GM12878 (cell line): Measurements from ENCODE around the gene ZFP1. TPM values are rescaled to one million over a fixed set of nuclear protein-coding genes. Genes with fewer than 3 reads are reported as not detected.

Experiments
- ATAC-seq: fragments of 200-7000 bp; cut with Tn5 transposase; 3 replicates; pipeline ENCODE4 v1.9.1; 2020; ENCODE audit warnings: mild to moderate bottlenecking, moderate library complexity
- BruUV-seq: library from RNA; stranded (reverse); fragments of 400-500 nt; replicated peaks from 2 replicates; lab custom pipeline; 2021; lab: Mats Ljungman, UMichigan
- CTCF ChIA-PET: fragments of 300-600 bp; sonication (Branson Sonifier 250); formaldehyde crosslinking; extraction: SDS; loops from one replicate; lab custom pipeline; 2021; ENCODE audit warnings: inconsistent platforms; lab: Yijun Ruan, JAX
- POLR2A ChIA-PET: fragments of 350-600 bp; formaldehyde crosslinking; extraction: SDS; loops from one replicate; lab custom pipeline; 2021; ENCODE audit warnings: inconsistent platforms; lab: Charles Lee
- RAD21 ChIA-PET: fragments of 300-600 bp; sonication (Branson Sonifier 250); formaldehyde crosslinking; loops from one replicate; lab custom pipeline; 2023; ENCODE audit warnings: antibody characterized with exemption; ENCODE audit not compliant: unreplicated experiment; lab: Charles Lee
- SMC1A ChIA-PET: fragments of 300-600 bp; sonication (Branson Sonifier 250); formaldehyde crosslinking; loops from one replicate; lab custom pipeline; 2023; ENCODE audit not compliant: unreplicated experiment, uncharacterized antibody; lab: Charles Lee
- DNase-seq: peaks from one replicate; pipeline ENCODE4 v3.0.0-alpha.2; 2011; ENCODE audit warnings: low read depth, low spot score
- FAIRE-seq: peaks from 3 replicates; lab custom pipeline; 2011; peaks lifted over from hg19 to GRCh38; lab: Jason Lieb, UNC
- H2AFZ ChIP-seq: 2 replicates; pipeline ENCODE4 v1.6.0; 2011; ENCODE audit warnings: low read depth, low read length, control low read depth; ENCODE audit not compliant: control insufficient read depth
- H3K27ac ChIP-seq: 2 replicates; pipeline ENCODE4 v1.5.1; 2011; ENCODE audit warnings: control low read depth; ENCODE audit not compliant: control insufficient read depth, insufficient read depth
- H3K27me3 ChIP-seq, 2 experiments: replicated peaks in 1 of 2; 2 replicates each; pipeline versions ENCODE4 v1.6.0 to v1.6.1; 2011; ENCODE audit warnings: low read length in 1 of 2; ENCODE audit not compliant: control insufficient read depth in 2 of 2, insufficient read depth in 2 of 2
- H3K36me3 ChIP-seq, 2 experiments: 2 replicates each; pipeline ENCODE4 v1.5.1; 2011; ENCODE audit warnings: low read length in 1 of 2; ENCODE audit not compliant: control insufficient read depth in 2 of 2, insufficient read depth in 2 of 2
- H3K4me1 ChIP-seq: 2 replicates; pipeline ENCODE4 v1.6.1; 2011; ENCODE audit warnings: mild to moderate bottlenecking, low read length, moderate library complexity, mixed read lengths; ENCODE audit not compliant: control insufficient read depth, insufficient read depth
- H3K4me2 ChIP-seq: 2 replicates; pipeline ENCODE4 v1.6.0; 2011; ENCODE audit warnings: control low read depth; ENCODE audit not compliant: control insufficient read depth, insufficient read depth
- H3K4me3 ChIP-seq: fragments of 200-600 bp; sonication (generic); 2 replicates; pipeline ENCODE4 v1.5.1; 2016
- H3K79me2 ChIP-seq: 2 replicates; pipeline ENCODE4 v1.6.0; 2011; ENCODE audit warnings: low read length; ENCODE audit not compliant: control insufficient read depth, insufficient read depth
- H3K9ac ChIP-seq: 2 replicates; pipeline ENCODE4 v1.8.0; 2011; ENCODE audit warnings: low read length, control low read depth, mixed read lengths; ENCODE audit not compliant: control insufficient read depth, insufficient read depth
- H3K9me3 ChIP-seq: replicated peaks from 3 replicates; pipeline ENCODE4 v1.5.1; 2011; ENCODE audit warnings: mild to moderate bottlenecking, low read length; ENCODE audit not compliant: control insufficient read depth, insufficient read depth
- H4K20me1 ChIP-seq: 2 replicates; pipeline ENCODE4 v1.6.0; 2011; ENCODE audit not compliant: control insufficient read depth, insufficient read depth
- MYC ChIP-seq: IDR thresholded peaks from 2 replicates; pipeline ENCODE4 v1.6.1; 2011; ENCODE audit warnings: mild to moderate bottlenecking, low read length, moderate library complexity, inconsistent platforms; ENCODE audit not compliant: insufficient read depth, insufficient replicate concordance, insufficient read length, severe bottlenecking
- NFXL1 ChIP-seq: fragments of 450-650 bp; IDR thresholded peaks from 2 replicates; pipeline ENCODE4 v1.6.1; 2017; ENCODE audit warnings: antibody characterized with exemption, mild to moderate bottlenecking, borderline replicate concordance
- NR2C1 ChIP-seq: fragments of 450-650 bp; IDR thresholded peaks from 2 replicates; pipeline ENCODE4 v1.6.1; 2017; ENCODE audit warnings: antibody characterized with exemption, mild to moderate bottlenecking, moderate library complexity
- POLR2AphosphoS5 ChIP-seq: IDR thresholded peaks from 2 replicates; pipeline ENCODE4 v1.6.1; 2011; ENCODE audit warnings: mild to moderate bottlenecking, low read length, inconsistent platforms
- RB1 ChIP-seq: fragments of 450-650 bp; formaldehyde crosslinking; IDR thresholded peaks from 2 replicates; pipeline ENCODE4 v1.6.1; 2017; ENCODE audit warnings: mild to moderate bottlenecking, borderline replicate concordance
- SP1 ChIP-seq: IDR thresholded peaks from one replicate; pipeline ENCODE4 v1.6.1; 2011; ENCODE audit warnings: low read depth, low read length
- WGBS: methylation state at CpG from one replicate; pipeline ENCODE4 v1.1.6; 2016; ENCODE audit warnings: low lambda C conversion rate; ENCODE audit not compliant: insufficient replicate concordance, insufficient coverage; ENCODE audit errors: missing lambda C conversion rate; 5-methylcytosine and 5-hydroxymethylcytosine counted together
- in situ Hi-C: fragments of 300-500 bp; cut with MboI; formaldehyde crosslinking; loops from 9 replicates; pipeline ENCODE4 v1.14.3; 2018; ENCODE audit warnings: mixed read lengths
- intact Hi-C: fragments of 100-400 bp; cut with micrococcal nuclease; formaldehyde crosslinking; loops from one replicate; pipeline ENCODE4 v1.14.2; 2022; ENCODE audit not compliant: unreplicated experiment
- polyA plus RNA-seq, 11 experiments: library from polyadenylated mRNA; depleted of rRNA in 4 of 11; unstranded in 6 of 11; stranded (reverse) in 5 of 11; fragments of >200 nt; fragmentation: Nextera tagmentation in 4 of 11; fragmentation: Illumina TruSeq in 1 of 11; extraction: Ambion mirVana in 4 of 11; extraction: Trizol in 1 of 11; gene quantifications; 1 replicate in 1 of 11; 2 replicates in 10 of 11; pipeline versions ENCODE4 v1.2.1 to v1.2.3, GENCODE V29; 2011 to 2016; ENCODE audit warnings: inconsistent platforms in 2 of 11, missing spikeins in 2 of 11, low read depth in 1 of 11
- total RNA-seq, 4 experiments: library from RNA; depleted of rRNA in 3 of 4; stranded (reverse); fragments of >200 nt in 3 of 4; fragmentation: Illumina TruSeq in 1 of 4; extraction: Trizol in 1 of 4; gene quantifications; 2 replicates each; pipeline versions ENCODE4 v1.2.1 to v1.2.3, GENCODE V29; 2013 to 2021

The ZFP1 gene
- total and polyA plus RNA-seq, 10 of the 15 experiments (the other 5 are each of a cell fraction or from before 2014, with no cell fraction given), result 3.5 to 17.6 (median 14.7) TPM

DNA sequence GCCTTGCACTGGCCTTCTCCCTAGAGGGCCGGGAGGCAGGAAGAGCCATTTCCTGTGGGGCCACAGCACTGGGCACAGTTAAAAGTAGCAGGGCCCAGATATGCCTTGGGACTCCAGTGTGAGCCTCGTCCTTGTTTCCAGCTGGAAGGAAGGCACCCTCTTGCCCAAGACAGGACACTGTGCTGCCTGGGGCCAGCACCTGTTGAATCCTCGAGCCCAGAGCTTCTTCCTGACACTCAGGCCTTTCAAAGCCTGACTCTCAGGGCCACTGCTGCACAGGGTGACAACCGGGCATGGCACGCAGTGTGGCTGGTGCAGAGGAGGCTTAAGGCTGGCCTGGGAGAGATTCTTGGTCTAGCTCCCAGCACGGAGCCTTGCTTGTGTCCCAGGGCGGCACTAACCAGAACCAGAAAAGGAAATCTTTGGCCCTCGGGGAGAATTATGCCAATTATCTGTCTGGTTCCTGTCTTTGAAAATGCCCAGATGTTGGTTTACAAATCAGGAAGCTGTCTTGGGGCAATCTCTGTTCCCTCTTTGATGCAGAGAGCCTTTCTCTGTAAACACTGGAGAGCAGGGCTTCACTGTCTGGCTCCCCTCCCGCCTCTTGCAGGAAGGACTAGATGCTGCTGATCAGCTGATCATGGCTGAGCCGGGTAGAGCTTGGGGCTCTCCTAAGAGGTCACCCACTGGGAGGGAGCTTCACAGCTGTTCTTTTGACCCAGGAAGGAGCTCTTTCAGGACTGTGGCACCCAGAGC, 42.8 kb upstream of the ZFP1 start (continued):
- TF ChIP-seq MYC, result no peak
- no peak for TF ChIP-seq NR2C1
- TF ChIP-seq SP1, result no peak
- no peak for TF ChIP-seq NFXL1
- TF ChIP-seq POLR2AphosphoS5, result no peak

DNA sequence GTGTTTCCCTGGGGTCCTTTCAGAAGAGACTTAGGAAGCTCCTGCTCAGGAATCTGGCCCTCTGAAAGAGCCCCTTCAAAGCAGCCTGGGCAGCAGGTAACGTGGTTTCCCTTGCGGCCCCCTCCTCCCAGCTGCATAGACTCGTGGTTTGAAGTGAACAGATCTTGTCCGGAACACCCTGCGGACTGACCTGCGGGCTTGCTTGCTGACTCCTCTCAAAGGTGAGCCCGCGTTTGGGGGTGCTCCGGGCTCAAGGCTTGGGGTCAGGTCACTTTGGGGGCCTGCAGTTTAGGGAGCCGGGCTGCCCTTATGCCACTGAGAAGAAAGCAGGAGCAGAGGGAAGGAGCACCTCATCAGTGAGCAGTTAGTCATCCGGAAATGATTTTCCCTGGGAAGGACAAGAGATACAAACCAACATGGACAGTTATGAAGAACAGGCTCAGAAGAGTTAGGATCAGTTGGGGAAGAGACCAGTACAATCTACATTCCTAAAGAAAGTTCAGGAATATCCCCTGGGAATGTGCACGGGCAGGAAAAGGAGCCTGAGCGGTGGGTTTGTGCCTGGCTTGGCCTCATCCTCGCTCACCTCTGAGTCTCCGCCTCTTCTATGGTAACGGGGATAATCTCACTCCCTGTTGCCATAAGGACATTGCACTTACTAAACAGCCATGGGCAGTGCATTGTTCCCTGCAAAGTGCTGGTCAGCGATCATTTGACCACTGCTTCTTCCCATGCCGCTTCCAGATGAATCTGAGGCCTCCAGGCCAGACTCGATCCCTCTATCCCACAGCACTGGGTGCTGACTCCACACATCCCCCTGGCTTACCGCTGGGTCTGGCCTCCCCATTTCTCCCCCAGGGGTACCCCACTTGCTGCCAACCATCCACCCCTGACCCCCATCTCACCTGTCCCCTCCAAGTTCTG, 41.7 kb upstream of the ZFP1 start:
- no peak overlapping the region for H2AFZ ChIP-seq
- H3K4me2 ChIP-seq, result no peak overlapping the region
- CTCF ChIA-PET, result interaction anchor here (0.9 to 1.8 kb wide), 2 partner anchors 64 to 108 kb away, joined by 3 to 6 read pairs; partner anchors contain the start of gene ZNRF1
- H3K4me1 ChIP-seq, result peaks cover 31% of the 10 kb centered on the region
- 91% methylated on average over 19 of the region's 20 CpGs for WGBS
- in situ Hi-C loops, result loop anchor here (5.0 to 10.0 kb wide), 3 partner anchors 62 to 404 kb away; partner anchors contain the start of gene MLKL
- RAD21 ChIA-PET, result interaction anchor here (1.2 to 4.9 kb wide), 2 partner anchors 89 to 99 kb away, joined by 3 to 46 read pairs; no protein-coding TSS in a partner anchor
- H3K9me3 ChIP-seq, result no peaks in the 10 kb centered on the region
- no peak for FAIRE-seq
- SMC1A ChIA-PET, result interaction anchor here (1.7 to 6.7 kb wide), 2 partner anchors 108 to 109 kb away, joined by 6 to 69 read pairs; partner anchors contain the start of gene ZNRF1
- no peak for TF ChIP-seq RB1
- TF ChIP-seq NFXL1, result no peak
- no peak for DNase-seq
- H3K27me3 ChIP-seq, result no peaks in the 10 kb centered on the region
- no peak overlapping the region for H3K4me3 ChIP-seq
- ATAC-seq, result no peak
- intact Hi-C loops, result no loop called here
- no peaks in the 10 kb centered on the region for H3K79me2 ChIP-seq
- H3K27ac ChIP-seq, result no peak overlapping the region
- no peak overlapping the region for H3K9ac ChIP-seq
- no peaks in the 10 kb centered on the region; a peak in 2 of 4 replicates for H3K36me3 ChIP-seq
- POLR2A ChIA-PET, result no interaction called here
- no peaks in the 10 kb centered on the region for H4K20me1 ChIP-seq
- no TSS peak for BruUV-seq
